Measurements from ENCODE around the gene MSMB.
A peak's percentile ranks its signal among the peaks of the same experiment; 100 is the strongest.

The MSMB gene

DNA sequence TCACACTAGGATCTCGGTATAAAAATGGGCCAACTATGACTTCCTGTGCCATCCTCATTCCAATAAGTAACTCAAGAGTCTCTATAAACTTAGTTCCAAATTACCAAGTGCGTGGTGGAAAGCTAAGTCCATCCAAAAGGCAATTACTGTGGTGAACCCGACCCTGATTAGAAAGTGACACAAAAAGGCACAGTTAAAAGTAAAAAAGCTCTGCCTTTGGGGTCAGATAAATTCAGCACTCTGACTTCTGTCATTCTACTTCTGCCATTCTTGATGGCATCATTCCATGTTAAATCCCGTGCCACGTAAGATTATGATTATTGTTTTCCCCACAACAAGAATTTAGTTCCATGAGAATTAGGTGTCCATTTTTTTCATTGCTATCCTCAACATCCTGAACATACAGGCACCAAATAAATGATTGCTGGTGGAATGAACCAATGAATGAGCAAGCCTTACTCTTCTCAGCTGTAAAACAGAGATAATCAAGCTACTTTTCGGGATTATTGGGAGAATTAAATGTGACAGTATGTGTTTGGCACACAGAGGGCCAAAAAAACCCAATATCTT, 16.5 kb downstream of the MSMB start:
- H3K9me2 ChIP-seq (replicated peaks; ENCODE audit: insufficient read depth, low read length), result no peaks in the 10 kb centered on the region
- TF ChIP-seq, protein P1, sequence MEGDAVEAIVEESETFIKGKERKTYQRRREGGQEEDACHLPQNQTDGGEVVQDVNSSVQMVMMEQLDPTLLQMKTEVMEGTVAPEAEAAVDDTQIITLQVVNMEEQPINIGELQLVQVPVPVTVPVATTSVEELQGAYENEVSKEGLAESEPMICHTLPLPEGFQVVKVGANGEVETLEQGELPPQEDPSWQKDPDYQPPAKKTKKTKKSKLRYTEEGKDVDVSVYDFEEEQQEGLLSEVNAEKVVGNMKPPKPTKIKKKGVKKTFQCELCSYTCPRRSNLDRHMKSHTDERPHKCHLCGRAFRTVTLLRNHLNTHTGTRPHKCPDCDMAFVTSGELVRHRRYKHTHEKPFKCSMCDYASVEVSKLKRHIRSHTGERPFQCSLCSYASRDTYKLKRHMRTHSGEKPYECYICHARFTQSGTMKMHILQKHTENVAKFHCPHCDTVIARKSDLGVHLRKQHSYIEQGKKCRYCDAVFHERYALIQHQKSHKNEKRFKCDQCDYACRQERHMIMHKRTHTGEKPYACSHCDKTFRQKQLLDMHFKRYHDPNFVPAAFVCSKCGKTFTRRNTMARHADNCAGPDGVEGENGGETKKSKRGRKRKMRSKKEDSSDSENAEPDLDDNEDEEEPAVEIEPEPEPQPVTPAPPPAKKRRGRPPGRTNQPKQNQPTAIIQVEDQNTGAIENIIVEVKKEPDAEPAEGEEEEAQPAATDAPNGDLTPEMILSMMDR (IDR thresholded peaks at IDR 0.05; ENCODE audit: insufficient read depth, low read length, poor library complexity, severe bottlenecking), result no peak
- no peak for TF ChIP-seq EZH2phosphoT487 (conservative IDR thresholded peaks at IDR 0.05; ENCODE audit: low read length)
- H3K4me2 ChIP-seq (ENCODE audit: low read depth, low read length, poor library complexity, severe bottlenecking), result peak overlapping the region; percentile 86
- H3K36me3 ChIP-seq (ENCODE audit: low read length), result no peaks in the 10 kb centered on the region
- no peaks in the 10 kb centered on the region for H3K27me3 ChIP-seq (ENCODE audit: low read length)
- peak overlapping the region; percentile 80 for H3K4me3 ChIP-seq (ENCODE audit: insufficient read depth, low read length, poor library complexity, severe bottlenecking)
- H3K9me3 ChIP-seq (ENCODE audit: insufficient read depth, low read length), result no peaks in the 10 kb centered on the region
- H2AFZ ChIP-seq (ENCODE audit: low read depth, low read length, severe bottlenecking), result no peak overlapping the region
- H3K79me2 ChIP-seq (ENCODE audit: insufficient read depth, low read length), result peaks cover 57% of the 10 kb centered on the region
- H4K20me1 ChIP-seq (ENCODE audit: low read depth, low read length), result peaks cover 36% of the 10 kb centered on the region
- peak overlapping the region; percentile 82 for H3K9ac ChIP-seq (ENCODE audit: low read length)
- peaks cover 10% of the 10 kb centered on the region; the same call in 1 of the 2 replicates for H3F3A ChIP-seq (ENCODE audit: insufficient read depth)
- H3K27ac ChIP-seq (ENCODE audit: low read depth, low read length), result peak overlapping the region; percentile 30; the same call in 1 of the 2 replicates

DNA sequence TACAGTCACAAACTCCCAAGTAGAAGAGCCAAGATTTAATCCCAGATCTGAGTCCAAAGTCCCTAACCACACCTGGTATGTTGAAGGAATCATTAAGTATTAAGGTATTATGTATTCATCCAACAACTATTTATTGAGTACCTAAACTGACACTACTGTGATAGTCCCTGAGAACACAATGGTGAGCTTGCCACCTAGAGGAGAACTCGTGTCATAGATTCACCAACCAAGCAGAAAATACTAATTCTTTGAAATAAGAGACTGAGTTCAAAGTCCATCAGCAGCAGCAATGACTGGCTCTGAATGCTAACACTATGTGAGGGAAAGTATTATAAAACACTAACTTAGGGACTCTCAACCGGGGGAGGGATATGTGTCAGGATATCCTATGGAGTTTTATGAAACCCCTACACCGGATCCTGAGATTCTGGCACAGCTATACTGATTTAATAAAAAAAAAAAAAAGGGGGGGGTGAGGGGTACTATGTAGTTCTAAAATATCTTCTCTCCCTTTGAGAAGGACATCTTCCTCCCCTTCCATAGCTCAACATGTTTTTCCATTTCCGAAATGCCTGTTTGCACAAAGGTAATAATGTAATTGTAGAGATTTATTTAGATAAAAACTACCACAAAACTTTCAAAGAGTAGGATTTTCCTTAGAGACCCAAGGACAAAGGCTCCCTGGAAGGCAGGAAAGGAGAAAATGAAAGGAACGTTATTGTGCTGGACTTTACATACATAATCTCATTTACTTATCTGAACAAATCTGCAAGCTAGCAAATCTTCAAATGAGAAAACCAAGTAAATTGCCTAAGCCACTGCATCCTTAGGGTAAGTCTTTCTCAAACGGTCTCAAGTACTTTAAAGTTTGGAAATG, 17.2 kb downstream of the MSMB start:
- H3K27ac ChIP-seq (ENCODE audit: low read depth, low read length), result peak overlapping the region; percentile 30; the same call in 1 of the 2 replicates
- peaks cover 65% of the 10 kb centered on the region for H3K79me2 ChIP-seq (ENCODE audit: insufficient read depth, low read length)
- H3K9me3 ChIP-seq (ENCODE audit: insufficient read depth, low read length), result no peaks in the 10 kb centered on the region
- H3K36me3 ChIP-seq (ENCODE audit: low read length), result no peaks in the 10 kb centered on the region
- peaks cover 44% of the 10 kb centered on the region for H4K20me1 ChIP-seq (ENCODE audit: low read depth, low read length)
- H3K9ac ChIP-seq (ENCODE audit: low read length), result peak overlapping the region; percentile 82
- peaks cover 10% of the 10 kb centered on the region; the same call in 1 of the 2 replicates for H3F3A ChIP-seq (ENCODE audit: insufficient read depth)
- no peaks in the 10 kb centered on the region for H3K27me3 ChIP-seq (ENCODE audit: low read length)
- peak overlapping the region; percentile 86 for H3K4me2 ChIP-seq (ENCODE audit: low read depth, low read length, poor library complexity, severe bottlenecking)
- no peak overlapping the region for H2AFZ ChIP-seq (ENCODE audit: low read depth, low read length, severe bottlenecking)
- TF ChIP-seq, protein P1 (IDR thresholded peaks at IDR 0.05; ENCODE audit: insufficient read depth, low read length, poor library complexity, severe bottlenecking), result peak; percentile 68
- TF ChIP-seq EZH2phosphoT487 (conservative IDR thresholded peaks at IDR 0.05; ENCODE audit: low read length), result no peak
- no peaks in the 10 kb centered on the region for H3K9me2 ChIP-seq (replicated peaks; ENCODE audit: insufficient read depth, low read length)
- H3K4me3 ChIP-seq (ENCODE audit: insufficient read depth, low read length, poor library complexity, severe bottlenecking), result peak overlapping the region; percentile 80

DNA sequence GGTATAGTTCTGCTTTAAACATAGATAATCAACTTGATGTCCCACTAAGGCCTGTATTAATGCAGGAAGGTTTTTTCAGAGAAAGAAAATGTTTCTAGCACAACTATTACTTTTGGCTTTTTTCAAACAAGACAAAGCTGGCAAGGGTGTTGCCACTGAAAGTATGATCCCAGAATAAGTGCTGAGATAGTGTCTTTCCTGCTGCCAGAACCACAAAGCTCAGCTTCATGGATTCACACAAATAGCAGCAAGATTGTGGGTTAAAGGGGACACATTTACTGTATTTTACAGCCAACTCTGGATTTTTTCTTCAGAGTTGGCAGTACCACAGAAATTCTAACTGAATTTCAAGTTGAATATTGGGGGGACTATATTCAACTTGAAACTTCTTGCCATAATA, 20.0 kb downstream of the MSMB start:
- Histone ChIP-seq H3K27me3 (ENCODE audit: low read length) (no peaks in the 10 kb centered on the region), H3K4me2 (ENCODE audit: low read depth, low read length, poor library complexity, severe bottlenecking) (no peak overlapping the region), H3K27ac (ENCODE audit: low read depth, low read length) (no peak overlapping the region), H2AFZ (ENCODE audit: low read depth, low read length, severe bottlenecking) (no peak overlapping the region), H3K79me2 (ENCODE audit: insufficient read depth, low read length) (peaks cover 92% of the 10 kb centered on the region), H4K20me1 (ENCODE audit: low read depth, low read length) (peaks cover 48% of the 10 kb centered on the region), H3K9ac (ENCODE audit: low read length) (no peak overlapping the region), H3K36me3 (ENCODE audit: low read length) (no peaks in the 10 kb centered on the region), H3F3A (ENCODE audit: insufficient read depth) (peaks cover 10% of the 10 kb centered on the region; the same call in 1 of the 2 replicates), H3K4me3 (ENCODE audit: insufficient read depth, low read length, poor library complexity, severe bottlenecking) (no peak overlapping the region), H3K9me3 (ENCODE audit: insufficient read depth, low read length) (no peaks in the 10 kb centered on the region), H3K9me2 (replicated peaks; ENCODE audit: insufficient read depth, low read length) (no peaks in the 10 kb centered on the region)
- TF ChIP-seq, protein P1 (IDR thresholded peaks at IDR 0.05; ENCODE audit: insufficient read depth, low read length, poor library complexity, severe bottlenecking), result no peak
- no peak for TF ChIP-seq EZH2phosphoT487 (conservative IDR thresholded peaks at IDR 0.05; ENCODE audit: low read length)

Data from SU-DHL-6 (cell line).